Measurements from ENCODE around the gene NFATC2.
"Not testable (repeated sequence)": the region's sequence is repeated elsewhere in the genome, so short reads cannot be mapped to it uniquely, and the experiment has no call there.

The NFATC2 gene

GRCh38 chr20:51542571-51543421, at the start of gene NFATC2:
NFATC2 (minus strand) TSS chr20:51542719; CDS start chr20:51542499, 220 bp downstream.
- no peak for DNase-seq (ENCODE audit: low read depth)

DNA sequence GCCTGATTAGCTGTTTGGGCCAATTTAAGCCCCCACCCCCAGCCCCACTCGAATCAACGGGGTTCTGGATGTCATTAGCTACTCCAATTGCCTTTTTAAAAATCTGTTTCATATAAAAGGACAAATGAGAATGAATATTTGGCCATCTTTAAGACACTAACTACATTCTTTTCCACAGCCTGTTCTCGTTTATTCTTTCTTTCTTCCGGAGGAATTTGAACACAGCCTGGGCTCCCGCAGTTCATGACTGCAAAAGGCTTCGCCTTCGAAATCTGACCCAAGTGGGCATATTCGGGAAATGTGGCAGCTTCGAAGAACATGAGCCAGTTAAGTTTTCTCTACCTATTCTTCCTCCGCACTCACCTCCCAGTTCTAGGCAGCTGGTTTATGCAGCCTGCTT, 49.4 kb upstream of the NFATC2 start:
- DNase-seq (ENCODE audit: low read depth): no peak

DNA sequence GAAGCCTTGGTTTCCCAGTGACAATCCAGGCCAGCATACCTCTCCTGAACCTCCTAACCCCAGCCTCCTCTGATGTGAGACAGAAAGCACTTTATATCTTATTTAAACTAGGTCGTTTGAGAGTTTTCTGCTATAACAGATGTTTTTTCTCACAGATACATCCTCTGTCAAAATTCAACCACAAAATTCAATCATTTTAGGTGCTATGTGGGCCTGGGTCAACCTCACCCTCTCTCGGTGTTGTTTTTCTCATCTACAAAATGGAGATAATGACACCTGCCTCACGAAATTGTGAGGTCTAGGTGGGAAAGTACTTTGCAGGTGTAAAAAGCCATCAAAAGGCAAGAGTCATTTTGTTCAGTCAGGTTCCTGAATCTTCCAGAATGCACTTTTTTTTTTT, 46.2 kb upstream of the NFATC2 start:
- DNase-seq (ENCODE audit: low read depth): no peak

DNA sequence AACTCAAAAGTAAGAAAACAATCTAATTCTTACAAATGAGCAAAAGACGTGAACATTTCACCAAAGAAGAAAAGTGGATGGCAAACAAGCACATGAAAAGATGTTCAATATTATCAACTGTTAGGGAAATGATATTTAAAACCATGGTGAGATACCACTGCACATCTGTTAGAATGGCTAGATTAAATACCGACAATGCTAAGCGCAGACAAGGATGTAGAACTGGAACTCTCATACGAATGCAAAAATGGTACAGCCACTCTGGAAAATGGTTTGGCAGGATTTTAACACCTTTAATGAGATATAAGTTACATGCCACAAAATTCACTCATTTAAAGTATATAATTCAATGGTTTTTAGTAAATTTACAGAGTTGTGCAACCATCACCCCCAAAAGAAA, 44.6 kb upstream of the NFATC2 start:
- DNase-seq (ENCODE audit: low read depth): no peak

DNA sequence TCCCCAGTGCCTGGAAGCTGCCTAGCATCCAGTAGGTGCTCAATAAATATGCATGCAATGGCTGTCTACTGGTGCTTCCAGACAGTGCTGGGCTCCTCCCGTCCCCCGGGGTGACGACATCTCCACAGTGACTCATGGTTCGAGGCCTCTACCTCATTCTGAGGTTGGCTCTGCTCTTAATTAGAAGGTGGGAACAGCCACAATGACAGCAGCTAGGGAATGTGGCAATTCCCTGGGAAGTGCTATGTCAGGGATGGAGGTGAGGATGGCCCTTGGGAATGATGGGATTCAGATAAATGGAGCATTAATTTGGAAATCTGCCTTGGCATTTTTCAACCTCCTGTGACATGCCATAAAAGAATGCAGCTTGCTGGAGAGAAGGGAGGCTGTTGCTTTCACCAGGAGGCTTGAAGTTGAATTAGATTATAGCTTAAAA, 43.5 kb upstream of the NFATC2 start:
- DNase-seq (ENCODE audit: low read depth): peak; percentile 98

GRCh38 chr20:51585148-51585547, 42.6 kb upstream of the NFATC2 start:
- no peak for DNase-seq (ENCODE audit: low read depth)

- no peak for DNase-seq (ENCODE audit: low read depth)
These were observed 42.2 kb upstream of the NFATC2 start for GRCh38 chr20:51584737-51585136.

- no peak for DNase-seq (ENCODE audit: low read depth)
These were observed 41.6 kb upstream of the NFATC2 start for GRCh38 chr20:51584116-51584515.

- no peak for DNase-seq (ENCODE audit: low read depth)
These were observed 41.0 kb upstream of the NFATC2 start for GRCh38 chr20:51583499-51583898.

DNA sequence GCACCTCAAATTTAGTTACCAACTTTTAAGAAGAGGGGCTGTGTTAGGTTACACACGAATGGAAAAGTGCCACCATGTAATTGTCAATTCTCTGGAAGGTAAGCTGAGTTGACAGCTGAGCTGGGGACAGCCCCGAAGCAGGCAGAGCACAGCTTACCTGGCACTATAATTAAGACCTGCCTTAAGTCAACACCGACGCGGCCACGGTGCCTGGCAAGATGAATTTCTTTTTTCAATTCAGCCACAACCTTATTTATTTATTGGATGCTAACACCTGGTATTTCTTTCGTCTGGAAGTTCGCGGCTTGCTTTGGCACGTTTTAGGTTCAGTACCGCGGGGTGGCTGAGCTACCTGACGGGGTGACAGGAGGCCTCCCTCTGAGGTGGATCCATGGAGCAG, 40.6 kb upstream of the NFATC2 start:
- DNase-seq (ENCODE audit: low read depth): no peak

DNA sequence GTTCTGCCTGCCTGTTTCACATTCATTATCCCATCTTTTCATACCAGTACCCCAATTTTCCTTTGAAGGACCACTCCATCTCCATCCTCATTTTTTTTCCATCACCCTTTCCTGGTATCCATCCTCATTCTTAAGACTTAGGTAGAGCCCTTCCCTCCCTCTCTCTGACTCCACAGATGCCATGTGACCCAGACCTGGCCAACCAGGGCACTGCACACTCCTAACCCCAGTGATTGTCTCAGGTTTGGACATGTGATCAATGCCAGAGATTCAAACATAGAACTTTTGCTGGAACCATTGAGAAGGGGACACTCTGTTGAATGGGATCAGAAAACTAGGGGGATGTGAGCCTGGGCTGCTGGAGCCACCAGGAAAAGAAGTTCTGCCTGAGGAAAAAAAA, 39.1 kb upstream of the NFATC2 start:
- DNase-seq (ENCODE audit: low read depth): no peak

DNA sequence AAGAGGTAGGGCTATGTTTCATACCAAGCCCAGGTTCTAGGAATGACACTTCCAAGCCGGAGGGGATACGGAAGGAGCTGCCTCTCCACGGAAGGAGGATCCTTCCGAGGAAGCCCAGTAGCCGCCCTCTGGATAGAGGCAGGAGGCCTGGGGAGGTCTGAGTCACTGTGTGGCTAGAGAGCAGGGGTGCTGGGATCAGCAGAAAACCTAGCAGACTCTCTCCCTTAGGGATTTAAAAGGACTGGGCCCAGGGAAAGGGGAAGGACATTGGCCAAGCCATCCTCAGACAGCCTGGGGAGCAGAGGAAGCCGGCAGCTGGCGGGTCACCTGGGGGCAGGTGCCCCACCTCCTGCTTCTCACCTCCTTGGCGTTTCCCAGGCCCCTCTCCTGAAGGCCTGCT, 36.6 kb upstream of the NFATC2 start:
- peak; percentile 88 for DNase-seq (ENCODE audit: low read depth)

DNA sequence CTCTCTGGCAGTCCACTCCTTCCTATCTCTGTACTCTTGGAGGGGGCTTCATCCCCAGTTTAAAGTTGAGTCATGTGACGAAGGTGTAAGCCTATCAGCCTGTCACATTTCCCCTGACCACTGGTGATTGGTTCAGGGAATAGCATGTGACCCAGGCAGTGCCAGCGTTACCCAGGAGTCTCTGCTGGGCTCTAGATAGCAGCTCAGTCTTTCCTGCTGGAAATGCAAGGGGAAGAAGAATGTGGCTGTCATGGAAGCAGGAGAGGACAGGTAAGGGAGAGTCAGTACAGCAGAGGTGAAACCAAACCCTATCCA, 35.6 kb upstream of the NFATC2 start:
- DNase-seq (ENCODE audit: low read depth): no peak

GRCh38 chr20:51577432-51578144, 35.1 kb upstream of the NFATC2 start:
- no peak for DNase-seq (ENCODE audit: low read depth)

- DNase-seq (ENCODE audit: low read depth): no peak
These were observed 33.0 kb upstream of the NFATC2 start for GRCh38 chr20:51575486-51575885.

- DNase-seq (ENCODE audit: low read depth): peak; percentile 26
These were observed 31.9 kb upstream of the NFATC2 start for GRCh38 chr20:51574248-51575033.

GRCh38 chr20:51573576-51574243, 31.2 kb upstream of the NFATC2 start:
- DNase-seq (ENCODE audit: low read depth): peak; percentile 41

DNA sequence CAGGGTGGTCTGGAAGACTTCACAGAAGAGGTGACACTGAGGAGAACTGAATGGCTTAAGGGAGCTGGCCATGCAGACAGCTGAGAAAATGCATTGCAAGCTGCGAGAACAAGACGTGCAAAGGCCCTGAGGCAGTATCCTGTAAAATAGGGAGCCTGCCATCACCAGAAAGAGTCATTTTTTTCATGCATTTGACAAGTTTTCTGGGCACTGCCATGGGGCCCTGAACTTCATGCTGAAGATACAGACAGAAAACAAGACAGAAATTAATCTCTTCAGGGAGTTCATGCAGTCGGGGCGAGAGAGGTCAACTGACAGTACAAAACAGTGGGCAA, 28.9 kb upstream of the NFATC2 start:
- no peak for DNase-seq (ENCODE audit: low read depth)

DNA sequence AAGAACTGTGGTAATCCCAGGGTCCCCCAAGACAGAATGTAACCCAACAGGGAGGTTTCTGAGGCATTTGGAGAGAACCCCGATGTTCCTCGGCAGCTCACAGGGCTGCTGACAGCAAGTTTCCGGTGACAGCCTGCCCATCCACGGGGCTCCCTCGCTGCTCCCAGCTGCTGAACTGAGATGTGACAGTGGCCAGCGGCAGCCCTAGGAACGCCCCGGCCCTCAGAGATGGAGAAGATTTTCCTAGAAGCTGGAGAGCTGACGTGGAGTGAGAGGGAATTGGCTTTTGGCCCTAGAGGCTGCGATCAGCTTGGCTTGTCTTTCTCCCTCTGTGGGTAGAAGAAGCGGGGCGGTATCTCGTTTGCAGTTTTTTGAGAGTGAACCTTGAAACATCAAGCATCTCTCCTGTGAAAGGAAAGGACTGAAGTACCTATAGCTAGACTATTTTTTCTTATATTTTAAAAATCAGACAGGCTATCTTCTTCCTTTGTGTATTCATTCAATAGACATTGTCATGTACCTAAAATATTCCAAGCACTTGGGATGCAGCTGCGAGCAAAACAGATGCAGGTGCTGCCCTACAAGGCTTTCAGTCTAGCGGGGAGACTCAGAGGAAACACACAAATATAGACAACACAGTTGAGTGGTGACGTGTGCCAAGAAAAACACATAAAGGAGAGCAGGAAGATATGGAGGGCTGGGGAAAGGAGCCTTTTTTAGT, 28.4 kb upstream of the NFATC2 start:
- DNase-seq (ENCODE audit: low read depth): peak; percentile 68

GRCh38 chr20:51569815-51570738, 27.6 kb upstream of the NFATC2 start:
- DNase-seq (ENCODE audit: low read depth): peak; percentile 44

GRCh38 chr20:51568533-51568932, 26.0 kb upstream of the NFATC2 start:
- not testable (repeated sequence) for DNase-seq (ENCODE audit: low read depth)
